Right atrium auricular region (tissue), 2 donors: ENCODE results near the gene TMEM86B. TPM values are rescaled to one million over a fixed set of nuclear protein-coding genes. Genes with fewer than 3 reads are reported as not detected.

Source experiments
- DNase-seq: peaks from one replicate; pipeline ENCODE4 v3.0.0-alpha.2; 2019; ENCODE audit warnings: low spot score
- H3K27ac ChIP-seq, 2 donors: fragments of 200-600 bp; sonication (generic); 1 replicate in 1 of 2; 2 replicates in 1 of 2; pipeline ENCODE4 v1.5.1; 2016 to 2019
- H3K27me3 ChIP-seq, 2 donors: fragments of 200-600 bp; sonication (generic); one replicate each; pipeline versions ENCODE4 v1.5.1 to v1.6.0; 2017 to 2019
- H3K36me3 ChIP-seq: fragments of 200-600 bp; sonication (generic); one replicate; pipeline ENCODE4 v1.5.1; 2016
- H3K4me1 ChIP-seq, 2 donors: fragments of 200-600 bp; sonication (generic); one replicate each; pipeline versions ENCODE4 v1.5.1 to v1.6.0; 2017 to 2019
- H3K4me3 ChIP-seq, 2 donors: fragments of 200-600 bp; sonication (generic); 1 replicate in 1 of 2; 2 replicates in 1 of 2; pipeline ENCODE4 v1.5.1; 2017 to 2019; ENCODE audit warnings: mild to moderate bottlenecking in 1 of 2, moderate library complexity in 1 of 2
- H3K9me3 ChIP-seq, 2 donors: fragments of 200-600 bp; sonication (generic); one replicate each; pipeline ENCODE4 v1.5.1; 2019
- CTCF ChIP-seq, 2 donors: fragments of 200-600 bp; sonication (generic); IDR thresholded peaks; one replicate each; pipeline ENCODE4 v1.5.1; 2019; ENCODE audit warnings: antibody characterized with exemption in 2 of 2
- microRNA-seq, 2 donors: library from miRNA; unstranded; fragments of <30 nt; microRNA quantifications; one replicate each; pipeline ENCODE4, GENCODE V29; 2016 to 2017; ENCODE audit warnings: borderline number of aligned reads in 2 of 2, borderline replicate concordance in 1 of 2
- total RNA-seq, 2 donors: library from RNA; depleted of rRNA; stranded (reverse); fragments of >200 nt; gene quantifications; one replicate each; pipeline ENCODE4 v1.1.0, GENCODE V29; 2016

The TMEM86B gene
- total RNA-seq, 2 donors from 2014 or later, result 1.3 TPM; not detected in 1

GRCh38 chr19:55179606-55180484 lies 48.7 kb downstream of the TMEM86B start, which contains the start of gene SYT5:
TSS of gene SYT5 (minus strand) at chr19:55180289. CDS start at chr19:55179041, 1,248 bp downstream.
- H3K27ac ChIP-seq, result no peak within 1 kb of the TSS
- TF ChIP-seq CTCF (IDR thresholded peaks at IDR 0.05), result no peak
- peaks cover 0 to 18% of the 10 kb centered on the region in 2 donors for H3K4me1 ChIP-seq
- DNase-seq, result no peak
- H3K4me3 ChIP-seq, result peak within 1 kb of the TSS in 1 of 2 donors; percentile 39
- H3K27me3 ChIP-seq, result peaks cover 24 to 56% of the 10 kb centered on the region in 2 donors
- no peaks in the 10 kb centered on the region for H3K36me3 ChIP-seq
- H3K9me3 ChIP-seq, result no peaks in the 10 kb centered on the region

- Histone ChIP-seq H3K4me1 (peaks cover 0 to 24% of the 10 kb centered on the region in 2 donors), H3K36me3 (no peaks in the 10 kb centered on the region), H3K4me3 (peak overlapping the region in 1 of 2 donors; percentile 39), H3K9me3 (no peaks in the 10 kb centered on the region), H3K27ac (no peak overlapping the region), H3K27me3 (peaks cover 26 to 65% of the 10 kb centered on the region in 2 donors)
- no peak for DNase-seq
- no peak for TF ChIP-seq CTCF (IDR thresholded peaks at IDR 0.05)
Observed at GRCh38 chr19:55178781-55179599, 49.6 kb downstream of the TMEM86B start.

Small RNAs within 50 kb of the gene (microRNA-seq; reads per million reads assigned to microRNA genes)
- gene MIR6802 (0.71 to 2.1 reads per million in 2 donors), gene MIR6803 (1.4 to 2.8 reads per million in 2 donors), gene MIR6804 (0.71 reads per million in 2 donors)

Other genes with a start within 250 kb of the TMEM86B start
- under 1 TPM in 1 of 2 donors, not detected in 1; 0.16 TPM for gene GP6, start 190.5 kb downstream of the TMEM86B start, total RNA-seq
- gene RDH13, start 165.6 kb downstream of the TMEM86B start, total RNA-seq, result 10 to 100 TPM; 26.5 to 28.1 TPM
- 10 to 100 TPM in 1 of 2 donors, 1 to 10 TPM in 1; 6.7 to 13.8 TPM for gene EPS8L1, start 152.9 kb downstream of the TMEM86B start, total RNA-seq
- 100 to 1,000 TPM in 1 of 2 donors, 10 to 100 TPM in 1; 98.9 to 205 TPM for gene PPP1R12C, start 111.1 kb downstream of the TMEM86B start, total RNA-seq
- gene TNNT1, start 79.6 kb downstream of the TMEM86B start, total RNA-seq, result 10 to 100 TPM in 1 of 2 donors, 1 to 10 TPM in 1; 6.8 to 46.5 TPM
- gene TNNI3, start 71.0 kb downstream of the TMEM86B start, total RNA-seq, result 1,000 to 10,000 TPM; 3,822 to 4,003 TPM
- 1 to 10 TPM in 1 of 2 donors, under 1 TPM in 1; 0.89 to 2.7 TPM for gene DNAAF3, start 62.1 kb downstream of the TMEM86B start, total RNA-seq
- under 1 TPM in 1 of 2 donors, not detected in 1; 0.08 TPM for gene SYT5, start 48.5 kb downstream of the TMEM86B start, total RNA-seq
- 1 to 10 TPM; 1.3 to 7.8 TPM for gene PTPRH, start 19.3 kb downstream of the TMEM86B start, total RNA-seq
- 10 to 100 TPM; 28.7 to 35.5 TPM for gene PPP6R1, start 30.3 kb upstream of the TMEM86B start, total RNA-seq
- gene HSPBP1, start 51.3 kb upstream of the TMEM86B start, total RNA-seq, result 10 to 100 TPM; 29.6 to 35.8 TPM
- gene BRSK1, start 55.2 kb upstream of the TMEM86B start, total RNA-seq, result 10 to 100 TPM in 1 of 2 donors, 1 to 10 TPM in 1; 5.6 to 15.6 TPM
- 1 to 10 TPM in 1 of 2 donors, not detected in 1; 3.3 TPM for gene TMEM150B, start 96.6 kb upstream of the TMEM86B start, total RNA-seq
- 1 to 10 TPM; 2.4 to 3.3 TPM for gene KMT5C, start 111.1 kb upstream of the TMEM86B start, total RNA-seq
- gene COX6B2, start 126.0 kb upstream of the TMEM86B start, total RNA-seq, result not detected
- gene GARIN5B, start 134.5 kb upstream of the TMEM86B start, total RNA-seq, result not detected
- gene IL11, start 141.7 kb upstream of the TMEM86B start, total RNA-seq, result under 1 TPM in 1 of 2 donors, not detected in 1; 0.16 TPM
- gene TMEM190, start 148.1 kb upstream of the TMEM86B start, total RNA-seq, result not detected
- 1 to 10 TPM in 1 of 2 donors, not detected in 1; 1.2 TPM for gene TMEM238, start 155.5 kb upstream of the TMEM86B start, total RNA-seq
- gene RPL28, start 157.2 kb upstream of the TMEM86B start, total RNA-seq, result 100 to 1,000 TPM; 175 to 319 TPM
- 10 to 100 TPM; 19.1 to 22.0 TPM for gene UBE2S, start 179.0 kb upstream of the TMEM86B start, total RNA-seq
- not detected for gene SHISA7, start 214.5 kb upstream of the TMEM86B start, total RNA-seq
- 10 to 100 TPM; 87.0 to 92.2 TPM for gene ISOC2, start 232.9 kb upstream of the TMEM86B start, total RNA-seq
- not detected for gene C19orf85, start 236.0 kb upstream of the TMEM86B start, total RNA-seq
- gene ZNF628, start 247.9 kb upstream of the TMEM86B start, total RNA-seq, result 10 to 100 TPM in 1 of 2 donors, 1 to 10 TPM in 1; 5.6 to 13.2 TPM